Gastroesophageal sphincter (tissue), 4 donors: ENCODE data around the gene AHI1. TPM values are rescaled to one million over a fixed set of nuclear protein-coding genes. Genes with fewer than 3 reads are reported as not detected.

Experiments used
- ATAC-seq: fragments of 150-250 bp; one replicate; pipeline ENCODE4 v1.9.1; 2016; ENCODE audit warnings: mild to moderate bottlenecking, moderate library complexity
- H3K27ac ChIP-seq, 4 donors: fragments of 200-600 bp; sonication (generic) in 3 of 4; 1 replicate in 3 of 4; 2 replicates in 1 of 4; pipeline ENCODE4 v1.5.1; 2016 to 2019
- H3K27me3 ChIP-seq: fragments of 200-600 bp; sonication (generic); one replicate; pipeline ENCODE4 v1.5.1; 2019
- H3K36me3 ChIP-seq, 2 donors: fragments of 200-600 bp; sonication (generic); one replicate each; pipeline ENCODE4 v1.5.1; 2019; ENCODE audit warnings: control low read depth in 1 of 2
- H3K4me1 ChIP-seq, 3 donors: fragments of 200-600 bp; sonication (generic); 1 replicate in 2 of 3; 2 replicates in 1 of 3; pipeline ENCODE4 v1.5.1; 2016 to 2019; ENCODE audit warnings: control low read depth in 2 of 3
- H3K4me3 ChIP-seq, 2 donors: fragments of 200-600 bp; sonication (generic); one replicate each; pipeline ENCODE4 v1.5.1; 2019; ENCODE audit warnings: mild to moderate bottlenecking in 1 of 2, moderate library complexity in 1 of 2
- H3K9me3 ChIP-seq, 3 donors: fragments of 200-600 bp; sonication (generic); one replicate each; pipeline ENCODE4 v1.5.1; 2017 to 2019; ENCODE audit warnings: control low read depth in 2 of 3
- CTCF ChIP-seq, 4 experiments: fragments of 200-600 bp in 2 of 4; fragments of 450-650 bp in 2 of 4; sonication (generic) in 1 of 4; IDR thresholded peaks; one replicate each; pipeline ENCODE4 v1.5.1; 2017 to 2019; ENCODE audit warnings: antibody characterized with exemption in 4 of 4, mild to moderate bottlenecking in 2 of 4, moderate library complexity in 2 of 4
- EP300 ChIP-seq: sonication (generic); formaldehyde crosslinking; IDR thresholded peaks from one replicate; pipeline ENCODE4 v1.6.1; 2017; ENCODE audit warnings: antibody characterized with exemption, mild to moderate bottlenecking
- POLR2A ChIP-seq, 2 donors: fragments of 450-650 bp; IDR thresholded peaks; one replicate each; pipeline ENCODE4 v1.6.1; 2017; ENCODE audit warnings: antibody characterized with exemption in 2 of 2, mild to moderate bottlenecking in 2 of 2, moderate library complexity in 1 of 2
- POLR2AphosphoS5 ChIP-seq: sonication (generic); formaldehyde crosslinking; IDR thresholded peaks from one replicate; pipeline ENCODE4 v1.6.1; 2017; ENCODE audit warnings: antibody characterized with exemption
- WGBS, 2 donors: methylation state at CpG; one replicate each; pipeline ENCODE4 v1.1.5; 2018; ENCODE audit warnings: low coverage in 1 of 2; 5-methylcytosine and 5-hydroxymethylcytosine counted together
- total RNA-seq, 4 donors: library from RNA; depleted of rRNA; stranded (reverse); fragments of >200 nt; gene quantifications; one replicate each; pipeline ENCODE4 v1.1.0, GENCODE V29; 2016

AHI1 gene
- total RNA-seq, 4 donors from 2014 or later: 16.7 to 35.9 (median 27.0) TPM

- no peak for ATAC-seq
- H3K4me1 ChIP-seq: no peaks in the 10 kb centered on the region
- no peak overlapping the region for H3K27ac ChIP-seq
- peaks cover 0 to 38% of the 10 kb centered on the region in 2 donors for H3K36me3 ChIP-seq
- H3K27me3 ChIP-seq: no peaks in the 10 kb centered on the region
- H3K9me3 ChIP-seq: peaks cover 0 to 2% (median 0%) of the 10 kb centered on the region in 3 donors
- no peak overlapping the region for H3K4me3 ChIP-seq
- no peak for TF ChIP-seq POLR2A (IDR thresholded peaks at IDR 0.05)
- no peak for TF ChIP-seq EP300
- TF ChIP-seq POLR2AphosphoS5: no peak
- no peak for TF ChIP-seq CTCF (IDR thresholded peaks at IDR 0.05)
Observed at GRCh38 chr6:135300576-135300975, 197.0 kb downstream of the AHI1 start.

GRCh38 chr6:135299256-135299655 lies 198.3 kb downstream of the AHI1 start:
- H3K27me3 ChIP-seq: no peaks in the 10 kb centered on the region
- TF ChIP-seq CTCF (IDR thresholded peaks at IDR 0.05): no peak
- no peak for TF ChIP-seq POLR2AphosphoS5
- TF ChIP-seq EP300: no peak
- TF ChIP-seq POLR2A (IDR thresholded peaks at IDR 0.05): no peak
- no peak overlapping the region for H3K27ac ChIP-seq
- H3K4me3 ChIP-seq: no peak overlapping the region
- peaks cover 0 to 45% of the 10 kb centered on the region in 2 donors for H3K36me3 ChIP-seq
- WGBS, 2 donors: 79 to 86% methylated on average over 2 of the region's 2 CpGs
- ATAC-seq: no peak
- H3K4me1 ChIP-seq: no peaks in the 10 kb centered on the region
- peaks cover 0 to 7% (median 0%) of the 10 kb centered on the region in 3 donors for H3K9me3 ChIP-seq

GRCh38 chr6:135298455-135298854 lies 199.1 kb downstream of the AHI1 start:
- Histone ChIP-seq H3K27me3 (no peaks in the 10 kb centered on the region), H3K9me3 (peaks cover 0 to 7% (median 0%) of the 10 kb centered on the region in 3 donors), H3K27ac (no peak overlapping the region), H3K4me1 (no peaks in the 10 kb centered on the region), H3K36me3 (peaks cover 0 to 45% of the 10 kb centered on the region in 2 donors), H3K4me3 (no peak overlapping the region)
- WGBS, 2 donors: 96 to 97% methylated on average over 2 of the region's 2 CpGs
- TF ChIP-seq EP300 (no peak), POLR2AphosphoS5 (no peak), CTCF (IDR thresholded peaks at IDR 0.05) (no peak), POLR2A (IDR thresholded peaks at IDR 0.05) (no peak)
- ATAC-seq: no peak

GRCh38 chr6:135296715-135297114 lies 200.8 kb downstream of the AHI1 start:
- Histone ChIP-seq H3K27ac (no peak overlapping the region), H3K36me3 (peaks cover 0 to 37% of the 10 kb centered on the region in 2 donors), H3K9me3 (peaks cover 0 to 7% (median 0%) of the 10 kb centered on the region in 3 donors), H3K4me3 (no peak overlapping the region), H3K4me1 (no peaks in the 10 kb centered on the region), H3K27me3 (no peaks in the 10 kb centered on the region)
- 80 to 100% methylated on average over 1 to 2 of the region's 2 CpGs for WGBS, 2 donors
- ATAC-seq: no peak
- TF ChIP-seq POLR2AphosphoS5: no peak
- no peak for TF ChIP-seq CTCF (IDR thresholded peaks at IDR 0.05)
- no peak for TF ChIP-seq POLR2A (IDR thresholded peaks at IDR 0.05)
- TF ChIP-seq EP300: no peak

GRCh38 chr6:135295085-135295484 lies 202.5 kb downstream of the AHI1 start:
- Histone ChIP-seq H3K27me3 (no peaks in the 10 kb centered on the region), H3K36me3 (peaks cover 0 to 37% of the 10 kb centered on the region in 2 donors), H3K4me3 (no peak overlapping the region), H3K9me3 (peaks cover 0 to 7% (median 0%) of the 10 kb centered on the region in 3 donors), H3K27ac (no peak overlapping the region), H3K4me1 (no peaks in the 10 kb centered on the region)
- WGBS, 2 donors: 75 to 87% methylated on average over 1 of the region's 1 CpG
- no peak for ATAC-seq
- TF ChIP-seq POLR2AphosphoS5 (no peak), EP300 (no peak), POLR2A (IDR thresholded peaks at IDR 0.05) (no peak)
